ENCODE results near the gene PHACTR2. TPM values are rescaled to one million over a fixed set of nuclear protein-coding genes. Genes with fewer than 3 reads are reported as not detected.

PHACTR2 gene
- total and polyA plus RNA-seq, 2 of the 13 experiments (the other 11 are each of a cell fraction or from before 2014, with no cell fraction given), result 11.3 to 28.2 TPM

- TF ChIP-seq RERE (CRISPR knock-in tag; IDR thresholded peaks at IDR 0.05; ENCODE audit: low read depth) (peak; percentile 83), MED1 (CRISPR knock-in tag; IDR thresholded peaks at IDR 0.05) (peak; percentile 61; the same call in 1 of the 2 replicates), ZNF251 (CRISPR knock-in tag; IDR thresholded peaks at IDR 0.05) (no peak), ZNF546 (CRISPR knock-in tag; conservative IDR thresholded peaks at IDR 0.05) (no peak), ZBTB20 (CRISPR knock-in tag; IDR thresholded peaks at IDR 0.05; ENCODE audit: borderline replicate concordance, low read depth) (no peak), SP1 (IDR thresholded peaks at IDR 0.05) (no peak), SP1 (CRISPR knock-in tag; IDR thresholded peaks at IDR 0.05) (0 out of 2 replicates have a peak, but pooled peaks have one; percentile 15), KLF16 (CRISPR knock-in tag; IDR thresholded peaks at IDR 0.05) (peak in 1 of 2 experiments; percentile 33; a peak in 1 of 4 replicates), SIX1 (CRISPR knock-in tag; IDR thresholded peaks at IDR 0.05; ENCODE audit: borderline replicate concordance) (peak; percentile 53; the same call in 1 of the 2 replicates), ZBTB14 (CRISPR knock-in tag; IDR thresholded peaks at IDR 0.05) (no peak), TFDP1 (CRISPR knock-in tag; IDR thresholded peaks at IDR 0.05; ENCODE audit: borderline replicate concordance) (peak; percentile 28; the same call in 1 of the 2 replicates), ARID5B (CRISPR knock-in tag; IDR thresholded peaks at IDR 0.05) (peak; percentile 88), HNF4A (CRISPR knock-in tag; IDR thresholded peaks at IDR 0.05) (peak; percentile 56), FOSL2 (CRISPR knock-in tag; IDR thresholded peaks at IDR 0.05) (peak; percentile 72), FOXK1 (CRISPR knock-in tag; IDR thresholded peaks at IDR 0.05; ENCODE audit: borderline replicate concordance, low read depth) (peak; percentile 42; the same call in 1 of the 2 replicates), MED13 (CRISPR knock-in tag; IDR thresholded peaks at IDR 0.05) (peak; percentile 34; the same call in 1 of the 2 replicates), ZNF670 (CRISPR knock-in tag; IDR thresholded peaks at IDR 0.05; ENCODE audit: borderline replicate concordance) (no peak), NFE2L2 (IDR thresholded peaks at IDR 0.05; ENCODE audit: low read length) (no peak), ATAD3A (CRISPR knock-in tag; IDR thresholded peaks at IDR 0.05) (no peak), ZBTB21 (CRISPR knock-in tag; IDR thresholded peaks at IDR 0.05) (0 out of 2 replicates have a peak, but pooled peaks have one; percentile 43)
These were observed 69.6 kb downstream of the PHACTR2 start (continued) for GRCh38 chr6:143747347-143747842.

Data from HepG2 (cell line).